Esophagus (tissue), 2 donors: ENCODE results near the gene PCK1. TPM values are rescaled to one million over a fixed set of nuclear protein-coding genes. Genes with fewer than 3 reads are reported as not detected.

ENCODE experiments used
- H3K27ac ChIP-seq, 2 donors: one replicate each; pipeline ENCODE4 v1.5.1; 2013; ENCODE audit warnings: low read depth in 2 of 2, mild to moderate bottlenecking in 2 of 2, inconsistent platforms in 1 of 2, low read length in 1 of 2, moderate library complexity in 1 of 2
- H3K27me3 ChIP-seq, 2 donors: one replicate each; pipeline ENCODE4 v1.6.1; 2013; ENCODE audit warnings: low read length in 2 of 2, control low read depth in 1 of 2, mild to moderate bottlenecking in 1 of 2; ENCODE audit not compliant: insufficient read depth in 2 of 2, control insufficient read depth in 1 of 2
- H3K36me3 ChIP-seq, 2 donors: one replicate each; pipeline ENCODE4 v1.6.1; 2013; ENCODE audit warnings: low read length in 1 of 2; ENCODE audit not compliant: control insufficient read depth in 2 of 2, insufficient read depth in 2 of 2
- H3K4me1 ChIP-seq, 2 donors: one replicate each; pipeline ENCODE4 v1.6.1; 2013; ENCODE audit warnings: low read length in 1 of 2; ENCODE audit not compliant: control insufficient read depth in 2 of 2, insufficient read depth in 2 of 2
- H3K4me3 ChIP-seq, 2 donors: one replicate each; pipeline ENCODE4 v1.5.1; 2013; ENCODE audit warnings: low read length in 2 of 2, mild to moderate bottlenecking in 2 of 2, low read depth in 1 of 2, moderate library complexity in 1 of 2
- H3K9me3 ChIP-seq, 2 donors: one replicate each; pipeline ENCODE4 v1.6.1; 2013; ENCODE audit warnings: mild to moderate bottlenecking in 2 of 2, low read depth in 1 of 2, low read length in 1 of 2, moderate library complexity in 1 of 2; ENCODE audit not compliant: control insufficient read depth in 2 of 2, insufficient read depth in 1 of 2
- WGBS, 2 donors: extraction: QIAGEN DNeasy Blood & Tissue Kit; methylation state at CpG; one replicate each; pipeline ENCODE4 v1.1.7; 2013; 5-methylcytosine and 5-hydroxymethylcytosine counted together
- polyA plus RNA-seq, 2 donors: library from polyadenylated mRNA; stranded (reverse); fragments of 200-250 nt; gene quantifications; one replicate each; pipeline ENCODE4 v1.2.3, GENCODE V29; 2013
- donor health status: healthy with polysubstance abuse.
- donor health status: Bipolar disorder and iron deficiency.

PCK1 gene
- polyA plus RNA-seq, 2 donors = 0.12 to 0.25 TPM

DNA sequence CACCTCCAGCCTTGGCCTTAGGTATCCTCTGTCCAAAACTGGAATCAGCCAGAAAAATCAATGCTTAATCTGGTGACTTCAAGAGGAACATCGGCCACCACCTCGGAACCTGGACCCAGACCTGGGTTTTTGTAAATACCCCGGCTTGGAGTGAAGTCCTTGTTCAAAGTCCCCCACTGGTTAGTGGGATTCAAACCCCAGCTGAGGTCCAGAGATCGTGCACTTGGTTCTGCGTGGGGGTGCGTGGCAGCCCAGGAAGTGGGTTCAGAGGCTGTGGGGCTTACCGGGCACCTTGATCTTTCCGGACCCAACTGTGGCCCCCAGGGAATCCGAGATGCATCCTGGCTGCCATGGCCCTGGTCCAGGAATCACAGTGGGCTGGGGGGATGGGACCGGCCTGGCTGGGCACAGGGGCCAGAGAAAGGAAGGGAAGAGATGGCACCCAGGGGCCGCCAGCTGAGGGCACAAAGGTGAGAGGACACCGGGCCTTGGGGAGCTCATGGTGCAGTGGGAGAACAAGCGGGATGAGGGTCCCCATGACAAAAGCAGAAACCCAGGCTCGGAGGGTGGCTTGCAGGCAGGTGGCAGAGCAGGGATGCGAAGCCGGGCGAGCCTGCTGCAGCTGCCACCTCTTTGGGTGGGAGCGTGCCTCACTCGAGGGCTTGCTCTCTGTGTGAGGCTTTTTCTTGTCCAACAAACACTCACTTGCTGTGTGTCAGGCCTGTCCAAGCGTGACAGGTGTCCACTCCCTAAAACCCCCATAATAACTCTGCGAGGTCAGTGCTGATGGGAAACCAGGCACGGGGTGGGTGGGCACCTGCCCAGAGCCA lies 31.6 kb downstream of the PCK1 start:
- Histone ChIP-seq H3K27me3 (no peaks in the 10 kb centered on the region), H3K36me3 (no peaks in the 10 kb centered on the region), H3K27ac (no peak overlapping the region), H3K9me3 (no peaks in the 10 kb centered on the region), H3K4me1 (no peaks in the 10 kb centered on the region), H3K4me3 (no peak overlapping the region)
- WGBS, 2 donors = 88 to 89% methylated on average over 22 of the region's 22 CpGs

DNA sequence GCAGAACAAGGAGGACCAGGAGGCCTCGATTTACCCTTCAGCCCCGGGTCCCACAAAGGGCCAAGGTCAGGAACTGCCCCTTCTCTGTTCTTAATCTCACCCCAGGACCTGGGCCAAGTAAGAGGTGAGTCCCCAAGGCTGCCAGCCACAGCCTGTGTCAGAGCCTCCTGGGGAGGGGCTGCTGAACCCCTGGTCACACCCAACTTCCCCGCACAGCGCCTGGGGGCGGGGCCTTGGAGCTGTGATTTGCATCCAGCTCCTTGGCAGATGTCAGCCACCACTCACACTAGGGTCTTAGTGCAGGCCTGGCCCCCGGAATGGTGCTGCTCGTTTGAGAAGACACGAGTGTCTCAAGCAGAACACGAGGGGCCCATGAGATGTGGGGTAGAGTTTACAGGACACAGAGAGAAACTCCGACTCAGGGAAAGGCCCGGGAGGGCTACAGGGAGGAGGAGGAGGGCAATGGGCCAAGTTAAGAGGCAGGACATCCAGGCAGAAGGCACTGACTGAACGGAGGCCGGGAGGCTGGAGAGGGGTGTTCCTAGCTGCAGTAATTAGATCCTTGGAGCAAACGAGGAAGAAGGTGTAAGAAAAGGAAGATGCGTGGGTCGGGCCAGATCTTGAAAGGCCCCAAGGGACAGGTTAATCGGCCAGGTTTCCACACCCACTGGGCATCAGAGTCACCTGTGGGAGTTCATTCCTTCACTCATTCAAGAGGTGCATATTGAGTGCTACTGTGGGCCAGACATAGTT lies 32.4 kb downstream of the PCK1 start:
- 49 to 53% methylated on average over 17 of the region's 17 CpGs for WGBS, 2 donors
- H3K27me3 ChIP-seq = no peaks in the 10 kb centered on the region
- H3K27ac ChIP-seq = no peak overlapping the region

DNA sequence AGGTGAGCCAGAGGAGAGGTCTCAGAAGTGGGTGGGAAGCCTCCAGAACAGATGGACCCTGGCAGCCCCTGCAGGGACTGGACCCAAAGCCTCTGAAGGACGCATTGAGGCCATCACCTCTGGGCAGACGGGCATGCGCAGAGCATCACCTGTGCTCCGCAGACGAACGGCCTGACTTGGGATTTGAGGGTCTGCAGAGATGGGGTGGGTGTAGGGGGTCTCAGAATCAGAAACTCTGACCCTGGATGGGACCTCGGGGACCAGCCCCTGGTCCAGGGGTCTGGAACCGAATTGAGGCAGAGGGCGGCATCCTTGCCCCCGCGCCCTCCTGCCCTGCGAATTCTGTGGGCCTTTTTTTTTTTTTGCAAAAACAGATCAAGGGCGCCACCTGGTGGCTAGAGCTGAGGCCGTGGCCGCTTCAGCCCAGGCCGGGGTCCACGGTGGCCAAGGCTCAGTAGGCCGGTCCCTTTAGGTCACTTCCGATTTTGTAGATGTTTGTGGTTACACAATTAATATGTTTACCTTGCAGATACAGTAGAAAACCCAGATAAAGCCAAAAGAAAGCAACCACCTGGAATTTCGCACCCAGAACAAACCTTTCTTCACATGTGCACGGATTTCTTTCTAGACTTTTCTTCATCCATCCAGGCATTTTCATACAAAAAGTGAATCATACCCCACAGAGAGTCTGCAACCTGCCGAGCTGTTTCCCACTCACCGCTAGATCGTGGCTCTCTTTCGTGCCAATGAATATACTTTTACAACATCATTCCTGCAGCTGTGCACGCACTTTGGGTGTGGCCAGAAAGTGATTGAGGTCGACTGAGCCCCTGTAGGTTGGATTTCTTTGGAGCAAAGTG lies 33.4 kb downstream of the PCK1 start:
- Histone ChIP-seq H3K36me3 (no peaks in the 10 kb centered on the region), H3K9me3 (no peaks in the 10 kb centered on the region), H3K27ac (no peak overlapping the region), H3K4me3 (no peak overlapping the region), H3K27me3 (no peaks in the 10 kb centered on the region), H3K4me1 (no peaks in the 10 kb centered on the region)
- WGBS, 2 donors = 25 to 33% methylated on average over 24 to 27 of the region's 27 CpGs

More for the DNA sequence above, 32.4 kb downstream of the PCK1 start:
- no peak overlapping the region for H3K4me3 ChIP-seq
- no peaks in the 10 kb centered on the region for H3K36me3 ChIP-seq
- no peaks in the 10 kb centered on the region for H3K4me1 ChIP-seq
- no peaks in the 10 kb centered on the region for H3K9me3 ChIP-seq

DNA sequence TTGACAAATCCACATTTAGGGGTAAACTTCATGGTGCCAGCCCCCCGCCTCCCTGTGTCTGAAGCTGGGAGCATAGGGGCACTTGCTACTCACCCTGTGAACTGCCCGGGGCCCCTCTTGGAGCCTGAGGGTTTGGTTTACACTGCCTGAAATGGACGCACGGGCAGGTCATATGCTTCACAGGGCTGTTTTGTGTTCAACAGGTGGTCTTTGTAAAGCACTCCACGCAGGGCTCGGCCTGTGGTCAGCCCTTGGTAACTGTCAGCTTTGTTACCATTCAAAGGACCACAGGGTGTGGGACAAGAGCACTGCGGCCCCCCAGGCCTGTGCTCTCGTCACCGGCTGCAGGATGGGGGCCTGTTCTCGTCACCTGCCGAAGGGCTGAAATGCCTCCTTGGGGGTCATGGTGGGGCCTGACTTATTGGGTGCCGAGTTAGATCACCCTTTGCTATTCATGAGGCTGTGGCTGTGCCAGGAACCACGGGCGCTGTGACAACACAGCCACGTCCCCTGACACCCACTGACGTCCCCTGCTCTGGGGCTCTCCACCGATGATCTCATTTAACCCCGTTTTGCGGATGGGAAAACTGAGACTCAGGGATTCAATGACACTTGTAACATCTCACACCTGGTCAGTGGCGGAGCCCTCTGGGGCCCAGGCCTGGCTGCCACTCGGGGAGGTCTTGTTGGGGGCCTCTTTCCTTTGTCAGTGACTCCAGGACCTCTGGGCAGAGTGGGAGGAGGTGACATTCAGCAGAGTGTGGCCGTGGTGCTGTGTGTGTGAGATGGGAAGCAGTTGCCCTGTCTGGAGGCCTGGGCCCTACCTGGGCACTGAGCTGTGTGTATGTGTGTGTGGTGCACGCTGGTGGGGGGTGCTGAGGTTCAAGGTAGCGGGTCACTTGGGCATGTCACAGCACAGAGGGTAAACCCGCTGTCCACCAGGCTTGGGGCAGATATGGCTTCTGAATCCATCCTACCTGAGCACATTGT lies 34.4 kb downstream of the PCK1 start:
- Histone ChIP-seq H3K9me3 (no peaks in the 10 kb centered on the region), H3K4me1 (no peaks in the 10 kb centered on the region), H3K27ac (no peak overlapping the region), H3K27me3 (no peaks in the 10 kb centered on the region), H3K36me3 (no peaks in the 10 kb centered on the region), H3K4me3 (no peak overlapping the region)
- 84% methylated on average over 25 of the region's 25 CpGs for WGBS, 2 donors

- WGBS, 2 donors = 68 to 70% methylated on average over 11 of the region's 11 CpGs
- Histone ChIP-seq H3K4me1 (peaks cover 0 to 1% of the 10 kb centered on the region in 2 donors), H3K4me3 (no peak overlapping the region), H3K36me3 (no peaks in the 10 kb centered on the region), H3K27me3 (no peaks in the 10 kb centered on the region), H3K27ac (no peak overlapping the region), H3K9me3 (no peaks in the 10 kb centered on the region)
Measured at GRCh38 chr20:57596358-57596757, 35.4 kb downstream of the PCK1 start.

DNA sequence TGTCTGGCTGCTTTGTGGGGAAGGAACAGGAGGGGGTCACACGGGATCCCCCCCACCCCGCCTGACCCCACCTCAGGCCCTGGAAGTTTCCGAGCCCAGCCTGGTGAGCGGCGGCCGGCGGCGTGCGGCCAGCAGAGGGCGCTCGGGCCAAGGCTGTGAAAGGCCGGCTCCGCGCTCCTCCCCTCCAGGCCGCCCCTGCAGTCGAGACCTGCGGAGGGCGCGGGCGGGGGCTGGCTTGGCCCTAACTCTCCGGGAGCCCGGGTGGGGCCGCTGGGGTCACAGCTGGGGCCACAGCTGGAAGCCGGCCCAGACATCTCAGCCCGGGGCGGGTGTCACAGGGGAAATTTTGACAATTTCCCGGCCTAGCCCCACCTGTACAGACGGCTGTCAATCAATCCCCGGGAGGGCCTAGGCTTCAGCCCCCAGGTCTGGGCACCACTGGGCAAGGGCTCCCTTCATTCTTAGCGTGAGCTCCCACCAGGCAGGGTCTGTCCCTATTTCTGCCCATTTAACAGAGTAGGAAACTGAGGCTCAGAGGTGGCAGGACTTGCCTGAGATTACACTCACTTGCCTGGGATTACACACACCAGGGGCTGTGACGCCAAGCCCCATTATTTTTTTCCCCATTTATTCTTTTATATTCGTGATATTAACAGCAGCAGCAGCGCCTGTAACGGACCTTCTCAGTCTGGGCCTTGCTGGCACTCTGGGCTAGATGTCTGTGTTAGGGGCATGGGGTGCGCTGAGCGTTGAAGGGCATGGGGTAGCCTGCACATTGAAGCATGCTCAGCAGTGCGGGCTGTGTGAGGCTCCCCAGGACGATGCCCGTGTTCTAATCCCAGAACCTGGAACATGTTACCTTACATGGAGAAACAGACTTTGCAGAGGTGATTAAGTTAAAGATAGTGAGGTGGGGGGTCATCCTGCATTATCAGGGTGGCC lies 36.4 kb downstream of the PCK1 start:
- H3K9me3 ChIP-seq = no peaks in the 10 kb centered on the region
- H3K27me3 ChIP-seq = no peaks in the 10 kb centered on the region
- peaks cover 0 to 1% of the 10 kb centered on the region in 2 donors for H3K4me1 ChIP-seq
- WGBS, 2 donors = 21 to 26% methylated on average over 32 to 39 of the region's 39 CpGs
- no peak overlapping the region for H3K4me3 ChIP-seq
- no peaks in the 10 kb centered on the region for H3K36me3 ChIP-seq
- no peak overlapping the region for H3K27ac ChIP-seq

- H3K27ac ChIP-seq = no peak overlapping the region
- H3K27me3 ChIP-seq = no peaks in the 10 kb centered on the region
- peaks cover 0 to 1% of the 10 kb centered on the region in 2 donors for H3K4me1 ChIP-seq
- no peaks in the 10 kb centered on the region for H3K9me3 ChIP-seq
- no peaks in the 10 kb centered on the region for H3K36me3 ChIP-seq
- 71 to 76% methylated on average over 6 to 10 of the region's 10 CpGs for WGBS, 2 donors
- H3K4me3 ChIP-seq = no peak overlapping the region
Measured at GRCh38 chr20:57598060-57598459, 37.1 kb downstream of the PCK1 start.

GRCh38 chr20:57598491-57598890 lies 37.6 kb downstream of the PCK1 start:
- H3K36me3 ChIP-seq = no peaks in the 10 kb centered on the region
- no peak overlapping the region for H3K27ac ChIP-seq
- no peak overlapping the region for H3K4me3 ChIP-seq
- no peaks in the 10 kb centered on the region for H3K27me3 ChIP-seq
- 77 to 82% methylated on average over 5 of the region's 5 CpGs for WGBS, 2 donors
- no peaks in the 10 kb centered on the region for H3K9me3 ChIP-seq
- peaks cover 0 to 1% of the 10 kb centered on the region in 2 donors for H3K4me1 ChIP-seq
